OCI-LY3 (cell line): Measurements from ENCODE around the gene MMP14.

ENCODE experiments used
- EZH2phosphoT487 ChIP-seq: fragments of 200-600 bp; shearing (Covaris generic); IDR thresholded peaks from 2 replicates; pipeline ENCODE4 v1.6.1; 2018; ENCODE audit warnings: antibody characterized with exemption, mixed run types, low read depth
- TF ChIP-seq, protein P1 (sequence below): fragments of 200-600, 300-600 bp; sonication (generic); IDR thresholded peaks from 2 replicates; pipeline ENCODE4 v1.5.1; 2014; ENCODE audit warnings: antibody characterized with exemption, low read length, low read depth

DNA sequence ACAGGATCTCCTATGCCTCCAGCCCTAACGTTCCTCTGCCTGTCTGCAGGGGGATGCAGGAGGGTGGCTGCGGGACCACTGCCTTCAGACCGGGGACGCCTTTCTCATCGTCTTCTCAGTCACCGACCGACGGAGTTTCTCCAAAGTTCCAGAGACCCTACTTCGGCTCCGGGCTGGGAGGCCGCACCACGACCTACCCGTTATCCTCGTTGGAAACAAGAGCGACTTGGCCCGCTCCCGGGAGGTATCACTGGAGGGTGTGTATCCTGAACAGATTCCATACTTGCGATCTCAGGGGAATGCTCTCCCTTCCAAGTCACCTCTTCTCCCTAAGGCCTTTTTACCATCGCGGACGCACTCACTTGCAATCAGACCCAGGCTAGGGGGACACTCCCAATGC, 49.6 kb downstream of the MMP14 start:
- TF ChIP-seq, protein P1, sequence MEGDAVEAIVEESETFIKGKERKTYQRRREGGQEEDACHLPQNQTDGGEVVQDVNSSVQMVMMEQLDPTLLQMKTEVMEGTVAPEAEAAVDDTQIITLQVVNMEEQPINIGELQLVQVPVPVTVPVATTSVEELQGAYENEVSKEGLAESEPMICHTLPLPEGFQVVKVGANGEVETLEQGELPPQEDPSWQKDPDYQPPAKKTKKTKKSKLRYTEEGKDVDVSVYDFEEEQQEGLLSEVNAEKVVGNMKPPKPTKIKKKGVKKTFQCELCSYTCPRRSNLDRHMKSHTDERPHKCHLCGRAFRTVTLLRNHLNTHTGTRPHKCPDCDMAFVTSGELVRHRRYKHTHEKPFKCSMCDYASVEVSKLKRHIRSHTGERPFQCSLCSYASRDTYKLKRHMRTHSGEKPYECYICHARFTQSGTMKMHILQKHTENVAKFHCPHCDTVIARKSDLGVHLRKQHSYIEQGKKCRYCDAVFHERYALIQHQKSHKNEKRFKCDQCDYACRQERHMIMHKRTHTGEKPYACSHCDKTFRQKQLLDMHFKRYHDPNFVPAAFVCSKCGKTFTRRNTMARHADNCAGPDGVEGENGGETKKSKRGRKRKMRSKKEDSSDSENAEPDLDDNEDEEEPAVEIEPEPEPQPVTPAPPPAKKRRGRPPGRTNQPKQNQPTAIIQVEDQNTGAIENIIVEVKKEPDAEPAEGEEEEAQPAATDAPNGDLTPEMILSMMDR: no peak
- no peak for TF ChIP-seq EZH2phosphoT487
